Muscle of back (tissue), 11 donors: Measurements from ENCODE around the gene MGAT4A. TPM values are rescaled to one million over a fixed set of nuclear protein-coding genes. Genes with fewer than 3 reads are reported as not detected.
A peak's percentile ranks its signal among the peaks of the same experiment; 100 is the strongest.
"Not testable (repeated sequence)": the region's sequence is repeated elsewhere in the genome, so short reads cannot be mapped to it uniquely, and the experiment has no call there.

ENCODE experiments used
- DNase-seq, 3 donors: peaks; one replicate each; pipeline versions ENCODE4 v3.0.0 to v3.0.0-alpha.2; 2013
- polyA plus RNA-seq, 10 donors: library from polyadenylated mRNA; unstranded; fragments of 120-200 nt; gene quantifications; one replicate each; pipeline ENCODE4 v1.2.1, GENCODE V29; 2013; ENCODE audit not compliant: insufficient read length in 10 of 10

MGAT4A gene
- polyA plus RNA-seq, 10 donors, result 3.5 to 8.7 (median 5.3) TPM

GRCh38 chr2:98759827-98760625 is 29.1 kb upstream of the MGAT4A start:
- no peak for DNase-seq

- no peak for DNase-seq
Measured at GRCh38 chr2:98759338-98759737, 28.4 kb upstream of the MGAT4A start.

- DNase-seq, result peak; percentile 73 to 88 (median 79)
Measured at GRCh38 chr2:98757904-98758421, 27.0 kb upstream of the MGAT4A start.

GRCh38 chr2:98753801-98754200 is 22.9 kb upstream of the MGAT4A start:
- no peak for DNase-seq

- DNase-seq, result not testable (repeated sequence)
Measured at GRCh38 chr2:98752711-98753110, 21.8 kb upstream of the MGAT4A start.

- no peak for DNase-seq
Measured at GRCh38 chr2:98751748-98752147, 20.8 kb upstream of the MGAT4A start.

GRCh38 chr2:98750593-98751282 is 19.8 kb upstream of the MGAT4A start:
- no peak for DNase-seq

- peak in 1 of 3 donors; percentile 52 for DNase-seq
Measured at GRCh38 chr2:98749066-98749450, 18.1 kb upstream of the MGAT4A start.

- DNase-seq, result no peak
Measured at GRCh38 chr2:98748292-98749065, 17.5 kb upstream of the MGAT4A start.

GRCh38 chr2:98747888-98748287 is 17.0 kb upstream of the MGAT4A start:
- no peak for DNase-seq

- no peak for DNase-seq
Measured at GRCh38 chr2:98746426-98746825, 15.5 kb upstream of the MGAT4A start.

GRCh38 chr2:98744595-98744994 is 13.7 kb upstream of the MGAT4A start:
- no peak for DNase-seq

GRCh38 chr2:98743835-98744234 is 12.9 kb upstream of the MGAT4A start:
- no peak for DNase-seq

GRCh38 chr2:98739020-98739419 is 8.1 kb upstream of the MGAT4A start:
- DNase-seq, result no peak

- DNase-seq, result no peak
Measured at GRCh38 chr2:98738304-98738703, 7.4 kb upstream of the MGAT4A start.

- DNase-seq, result no peak
Measured at GRCh38 chr2:98737848-98738247, 6.9 kb upstream of the MGAT4A start.

- DNase-seq, result no peak
Measured at GRCh38 chr2:98736464-98736889, 5.5 kb upstream of the MGAT4A start.

GRCh38 chr2:98734823-98735260 is 3.9 kb upstream of the MGAT4A start:
- no peak for DNase-seq

- no peak for DNase-seq
Measured at GRCh38 chr2:98734162-98734561, 3.2 kb upstream of the MGAT4A start.

GRCh38 chr2:98732430-98733051 is 1.6 kb upstream of the MGAT4A start:
- no peak for DNase-seq

GRCh38 chr2:98731894-98732349 is 990 bp upstream of the MGAT4A start:
- DNase-seq, result peak in 1 of 3 donors; percentile 37

- DNase-seq, result peak in 1 of 3 donors; percentile 44
Measured at GRCh38 chr2:98730707-98731040, 258 bp downstream of the MGAT4A start.
